Occipital lobe (tissue), 2 donors: ENCODE measurements around the gene ACTL10. TPM values are rescaled to one million over a fixed set of nuclear protein-coding genes. Genes with fewer than 3 reads are reported as not detected.
A peak's percentile ranks its signal among the peaks of the same experiment; 100 is the strongest.

Source experiments
- DNase-seq: peaks from one replicate; lab custom pipeline; 2025; lab: John Stamatoyannopoulos, UW
- total RNA-seq: library from RNA; depleted of rRNA; stranded (reverse); fragments of >200 nt; gene quantifications from one replicate; pipeline ENCODE4 v1.2.3, GENCODE V29; 2014

ACTL10 gene
- total RNA-seq, 1 donor from 2014 or later, result 1.1 TPM

GRCh38 chr20:33663161-33664084 lies 3.3 kb upstream of the ACTL10 start:
- peak; percentile 73 for DNase-seq

GRCh38 chr20:33664085-33664761 lies 2.5 kb upstream of the ACTL10 start:
- DNase-seq, result no peak

GRCh38 chr20:33664762-33665144 lies 2.0 kb upstream of the ACTL10 start:
- no peak for DNase-seq

GRCh38 chr20:33667245-33667675 lies 517 bp downstream of the ACTL10 start:
- no peak for DNase-seq

GRCh38 chr20:33667676-33668465 lies 1.1 kb downstream of the ACTL10 start:
- peak; percentile 57 for DNase-seq

- no peak for DNase-seq
These were observed 1.9 kb downstream of the ACTL10 start for GRCh38 chr20:33668466-33669155.

GRCh38 chr20:33669224-33669623 lies 2.5 kb downstream of the ACTL10 start:
- DNase-seq, result no peak

- DNase-seq, result peak; percentile 83
These were observed 3.3 kb downstream of the ACTL10 start for GRCh38 chr20:33669873-33670640.

- no peak for DNase-seq
These were observed 4.2 kb downstream of the ACTL10 start for GRCh38 chr20:33670715-33671499.

- no peak for DNase-seq
These were observed 5.0 kb downstream of the ACTL10 start for GRCh38 chr20:33671573-33672288.

- DNase-seq, result no peak
These were observed 5.8 kb downstream of the ACTL10 start for GRCh38 chr20:33672426-33673113.

GRCh38 chr20:33673114-33673409 lies 6.3 kb downstream of the ACTL10 start:
- DNase-seq, result no peak

- no peak for DNase-seq
These were observed 6.9 kb downstream of the ACTL10 start for GRCh38 chr20:33673410-33674293.

GRCh38 chr20:33674294-33675135 lies 7.8 kb downstream of the ACTL10 start, which contains the start of gene NECAB3:
NECAB3 (minus strand) TSS chr20:33674428; CDS start chr20:33674352, 76 bp downstream.
- peak; percentile 43 for DNase-seq

- DNase-seq, result no peak
These were observed 8.6 kb downstream of the ACTL10 start for GRCh38 chr20:33675136-33675959.

- no peak for DNase-seq
These were observed 9.4 kb downstream of the ACTL10 start for GRCh38 chr20:33676121-33676520.
